HepG2 (cell line): ENCODE data around the gene HLCS. TPM values are rescaled to one million over a fixed set of nuclear protein-coding genes. Genes with fewer than 3 reads are reported as not detected.

ENCODE experiments used
- ATAC-seq: fragments of 200-7000 bp; cut with Tn5 transposase; 3 replicates; pipeline ENCODE4 v1.9.1; 2020; ENCODE audit warnings: mild to moderate bottlenecking, moderate library complexity
- BruUV-seq: library from RNA; stranded (reverse); fragments of 400-500 nt; replicated peaks from 2 replicates; lab custom pipeline; 2021; lab: Mats Ljungman, UMichigan
- CTCF ChIA-PET: fragments of 300-600 bp; formaldehyde crosslinking; extraction: SDS; loops from one replicate; lab custom pipeline; 2021; ENCODE audit warnings: low total read pairs, inconsistent platforms, low intra/inter-chr PET ratio; lab: Yijun Ruan, JAX
- POLR2A ChIA-PET: fragments of 350-600 bp; sonication (Branson Sonifier 250); formaldehyde crosslinking; loops from one replicate; lab custom pipeline; 2020; ENCODE audit warnings: antibody characterized with exemption, inconsistent platforms; lab: Yijun Ruan, JAX
- DNase-seq: peaks from one replicate; pipeline ENCODE4 v3.0.0-alpha.2; 2015; ENCODE audit warnings: low spot score
- FAIRE-seq: peaks from 3 replicates; lab custom pipeline; 2011; peaks lifted over from hg19 to GRCh38; lab: Jason Lieb, UNC
- H2AFZ ChIP-seq: one replicate; pipeline ENCODE4 v1.6.1; 2011; ENCODE audit warnings: low read length, inconsistent platforms
- H3K27ac ChIP-seq: fragments of 300-600 bp; 3 replicates; pipeline ENCODE4 v1.8.0; 2011; ENCODE audit warnings: mixed run types, mild to moderate bottlenecking, mixed read lengths, low read length, inconsistent platforms; ENCODE audit not compliant: insufficient read depth; ENCODE audit errors: extremely low read length
- H3K27me3 ChIP-seq, 2 experiments: fragments of 200-600 bp in 1 of 2; 2 replicates in 1 of 2; 3 replicates in 1 of 2; pipeline versions ENCODE4 v1.6.0 to v1.8.0; 2011; ENCODE audit warnings: low read length in 2 of 2, mild to moderate bottlenecking in 2 of 2, moderate library complexity in 2 of 2, inconsistent platforms in 1 of 2; ENCODE audit not compliant: insufficient read depth in 2 of 2, control insufficient read depth in 1 of 2
- H3K36me3 ChIP-seq, 2 experiments: fragments of 200-600 bp in 1 of 2; replicated peaks in 1 of 2; 2 replicates in 1 of 2; 3 replicates in 1 of 2; pipeline versions ENCODE4 v1.5.1 to v1.8.0; 2011; ENCODE audit warnings: low read length in 2 of 2, inconsistent platforms in 1 of 2; ENCODE audit not compliant: insufficient read depth in 2 of 2, control insufficient read depth in 1 of 2
- H3K4me1 ChIP-seq: 2 replicates; pipeline ENCODE4 v1.5.1; 2012; ENCODE audit warnings: low read length, inconsistent platforms; ENCODE audit not compliant: insufficient read depth
- H3K4me2 ChIP-seq: 2 replicates; pipeline ENCODE4 v1.6.0; 2011; ENCODE audit warnings: low read depth, low read length, inconsistent platforms
- H3K4me3 ChIP-seq, 3 experiments: fragments of 200-600 bp in 1 of 3; sonication (generic), shearing (Covaris generic) in 1 of 3; replicated peaks in 1 of 3; 2 replicates each; pipeline ENCODE4 v1.5.1; 2011 to 2016; ENCODE audit warnings: low read length in 3 of 3, inconsistent platforms in 2 of 3, low read depth in 2 of 3, mild to moderate bottlenecking in 2 of 3, control low read depth in 1 of 3, mixed read lengths in 1 of 3; ENCODE audit not compliant: insufficient read depth in 1 of 3
- H3K79me2 ChIP-seq: one replicate; pipeline ENCODE4 v1.6.1; 2011; ENCODE audit warnings: low read length, inconsistent platforms; ENCODE audit not compliant: insufficient read depth
- H3K9ac ChIP-seq: 2 replicates; pipeline ENCODE4 v1.6.0; 2011; ENCODE audit warnings: mild to moderate bottlenecking, low read depth, low read length, inconsistent platforms; ENCODE audit not compliant: insufficient read depth
- H3K9me3 ChIP-seq: 2 replicates; pipeline ENCODE4 v1.5.1; 2012; ENCODE audit warnings: mild to moderate bottlenecking, low read length
- H4K20me1 ChIP-seq: 2 replicates; pipeline ENCODE4 v1.6.0; 2011; ENCODE audit warnings: inconsistent platforms, mild to moderate bottlenecking, low read length, moderate library complexity; ENCODE audit not compliant: insufficient read depth
- CHD2 ChIP-seq: IDR thresholded peaks from 2 replicates; pipeline ENCODE4 v1.6.1; 2011; ENCODE audit warnings: low read depth, low read length, improper control_type of control experiment
- ELF3 ChIP-seq: IDR thresholded peaks from 2 replicates; pipeline ENCODE4 v1.6.1; 2016; ENCODE audit warnings: missing genetic modification reagents, missing compliant biosample characterization
- JUNB ChIP-seq: sonication (generic); formaldehyde crosslinking; IDR thresholded peaks from 2 replicates; pipeline ENCODE4 v1.8.0; 2022; ENCODE audit warnings: missing genetic modification reagents, mild to moderate bottlenecking, borderline replicate concordance
- KLF16 ChIP-seq, 2 experiments: sonication (generic) in 1 of 2; formaldehyde crosslinking in 1 of 2; IDR thresholded peaks; 2 replicates each; pipeline versions ENCODE4 v1.6.1 to v1.8.0; 2016 to 2023; ENCODE audit warnings: missing genetic modification reagents in 2 of 2, missing compliant biosample characterization in 1 of 2
- MAFF ChIP-seq: IDR thresholded peaks from 2 replicates; pipeline ENCODE4 v1.6.1; 2011; ENCODE audit warnings: low read depth, low read length, improper control_type of control experiment
- MAFK ChIP-seq, 2 experiments: IDR thresholded peaks in 1 of 2; conservative IDR thresholded peaks in 1 of 2; 2 replicates each; pipeline ENCODE4 v1.6.1; 2011; ENCODE audit warnings: improper control_type of control experiment in 2 of 2, low read length in 2 of 2
- NCOA5 ChIP-seq: sonication (generic); formaldehyde crosslinking; IDR thresholded peaks from 2 replicates; pipeline ENCODE4 v1.4.0; 2020; ENCODE audit warnings: missing genetic modification reagents
- PLRG1 ChIP-seq: fragments of 450-650 bp; conservative IDR thresholded peaks from 2 replicates; pipeline ENCODE4 v1.6.1; 2016
- POGZ ChIP-seq: sonication (generic); formaldehyde crosslinking; IDR thresholded peaks from 2 replicates; pipeline ENCODE4 v1.4.0; 2020; ENCODE audit warnings: mild to moderate bottlenecking, missing genetic modification reagents
- SMAD3 ChIP-seq: sonication (generic); formaldehyde crosslinking; IDR thresholded peaks from 2 replicates; pipeline ENCODE4 v1.4.0; 2020; ENCODE audit warnings: missing genetic modification reagents
- ZBTB38 ChIP-seq: sonication (generic); formaldehyde crosslinking; IDR thresholded peaks from 2 replicates; pipeline ENCODE4 v1.5.1; 2020; ENCODE audit warnings: mild to moderate bottlenecking, missing genetic modification reagents
- ZNF431 ChIP-seq: sonication (generic); formaldehyde crosslinking; IDR thresholded peaks from 2 replicates; pipeline ENCODE4 v1.9.0; 2022; ENCODE audit warnings: missing genetic modification reagents, low read depth, mild to moderate bottlenecking, borderline replicate concordance
- ZNF580 ChIP-seq: IDR thresholded peaks from 2 replicates; pipeline ENCODE4 v1.6.1; 2016; ENCODE audit warnings: low read depth, borderline replicate concordance
- ZNF788 ChIP-seq: sonication (generic); formaldehyde crosslinking; IDR thresholded peaks from 2 replicates; pipeline ENCODE4 v1.5.0; 2020; ENCODE audit warnings: mild to moderate bottlenecking, missing genetic modification reagents, borderline replicate concordance
- whole genome bisulfite sequencing: methylation state at CpG from one replicate; pipeline ENCODE4 v1.1.6; 2017; ENCODE audit warnings: low lambda C conversion rate; 5-methylcytosine and 5-hydroxymethylcytosine counted together
- in situ Hi-C: cut with HindIII; loops from 2 replicates; pipeline ENCODE4 v1.10.0; 2017; ENCODE audit warnings: low pct_unique_long_range_greater_than_20kb; ENCODE audit not compliant: extremely low pct_ligation_motif_present
- intact Hi-C: fragments of 100-400 bp; cut with micrococcal nuclease; formaldehyde crosslinking; loops from one replicate; pipeline ENCODE4 v1.10.0; 2022; ENCODE audit not compliant: unreplicated experiment
- polyA plus RNA-seq, 8 experiments: library from polyadenylated mRNA; depleted of rRNA in 3 of 8; stranded (reverse) in 7 of 8; unstranded in 1 of 8; fragments of >200 nt; fragmentation: Illumina TruSeq in 4 of 8; extraction: Trizol in 4 of 8; gene quantifications; 2 replicates each; pipeline versions ENCODE4 v1.2.1 to v1.2.3, GENCODE V29; 2011 to 2016; ENCODE audit warnings: low read depth in 4 of 8, missing spikeins in 1 of 8, mixed read lengths in 1 of 8; ENCODE audit not compliant: insufficient read depth in 1 of 8
- total RNA-seq, 5 experiments: library from RNA; depleted of rRNA; stranded (reverse); fragments of >200 nt; fragmentation: Illumina TruSeq; extraction: Trizol; gene quantifications; 2 replicates each; pipeline ENCODE4 v1.2.3, GENCODE V29; 2016; ENCODE audit warnings: low read depth in 1 of 5
- TF ChIP-seq, protein P1 (sequence below): sonication (generic); formaldehyde crosslinking; IDR thresholded peaks from 2 replicates; pipeline ENCODE4 v1.4.0; 2020; ENCODE audit warnings: mild to moderate bottlenecking, missing genetic modification reagents
- TF ChIP-seq, protein P2 (sequence below): sonication (generic); formaldehyde crosslinking; conservative IDR thresholded peaks from 2 replicates; pipeline ENCODE4 v1.8.1; 2023; ENCODE audit warnings: missing genetic modification reagents
- TF ChIP-seq, protein P3 (sequence below): sonication (generic); formaldehyde crosslinking; IDR thresholded peaks from 2 replicates; pipeline ENCODE4 v1.4.0; 2020; ENCODE audit warnings: missing genetic modification reagents

HLCS gene
- total and polyA plus RNA-seq, 2 of the 13 experiments (the other 11 are each of a cell fraction or from before 2014, with no cell fraction given): 7.9 to 12.3 TPM

DNA sequence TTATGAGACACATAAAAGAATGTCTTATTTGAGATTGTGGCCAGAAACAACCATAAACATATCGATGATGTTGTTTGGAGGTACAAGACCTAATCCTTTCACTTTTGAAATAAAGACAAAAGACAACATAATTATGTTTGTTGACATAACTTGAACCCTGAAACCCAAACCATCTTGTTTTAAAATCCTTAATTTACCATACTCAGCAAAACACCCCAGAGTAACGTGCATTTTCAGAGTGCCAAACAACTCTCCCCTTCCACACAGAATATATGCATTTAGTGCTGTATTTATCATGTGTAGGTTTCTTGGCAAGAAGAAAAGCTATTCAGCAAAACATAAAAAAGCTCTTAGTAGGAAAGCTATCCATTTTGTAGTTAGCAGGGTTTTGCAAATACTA, 250.1 kb downstream of the HLCS start:
- intact Hi-C loops: no loop called here
- BruUV-seq: no TSS peak
- peaks cover 16% of the 10 kb centered on the region for H3K4me1 ChIP-seq
- FAIRE-seq: no peak
- H3K27ac ChIP-seq: no peak overlapping the region
- H3K79me2 ChIP-seq: no peaks in the 10 kb centered on the region
- TF ChIP-seq MAFK (conservative IDR thresholded peaks at IDR 0.05 in 1 of 2, IDR thresholded peaks at IDR 0.05 in 1 of 2; ENCODE audit: low read length in 2 of 2): peak; percentile 45 to 76; a peak in 3 of 4 replicates
- TF ChIP-seq MAFF: peak; percentile 72
- no peak for TF ChIP-seq CHD2
- H4K20me1 ChIP-seq: no peaks in the 10 kb centered on the region
- no peak overlapping the region for H3K4me2 ChIP-seq
- DNase-seq: no peak
- in situ Hi-C loops: no loop called here
- 83% methylated on average over 2 of the region's 2 CpGs for WGBS
- H3K4me3 ChIP-seq: no peak overlapping the region
- no peak overlapping the region for H2AFZ ChIP-seq
- H3K27me3 ChIP-seq: no peaks in the 10 kb centered on the region
- POLR2A ChIA-PET: no interaction called here
- ATAC-seq: no peak
- no peaks in the 10 kb centered on the region for H3K36me3 ChIP-seq
- CTCF ChIA-PET: no interaction called here
- no peaks in the 10 kb centered on the region for H3K9me3 ChIP-seq
- no peak overlapping the region for H3K9ac ChIP-seq

GRCh38 chr21:36713746-36714145, 252.7 kb downstream of the HLCS start:
- 44% methylated on average over 3 of the region's 3 CpGs for WGBS
- no peak for FAIRE-seq
- no peak for TF ChIP-seq JUNB (CRISPR knock-in tag)
- no peak for TF ChIP-seq ZNF788 (CRISPR knock-in tag)
- TF ChIP-seq ZNF431 (CRISPR knock-in tag): no peak
- no peak for TF ChIP-seq KLF16 (CRISPR knock-in tag; IDR thresholded peaks at IDR 0.05)
- TF ChIP-seq, protein P1, sequence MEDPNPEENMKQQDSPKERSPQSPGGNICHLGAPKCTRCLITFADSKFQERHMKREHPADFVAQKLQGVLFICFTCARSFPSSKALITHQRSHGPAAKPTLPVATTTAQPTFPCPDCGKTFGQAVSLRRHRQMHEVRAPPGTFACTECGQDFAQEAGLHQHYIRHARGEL: no peak
- TF ChIP-seq, protein P2, sequence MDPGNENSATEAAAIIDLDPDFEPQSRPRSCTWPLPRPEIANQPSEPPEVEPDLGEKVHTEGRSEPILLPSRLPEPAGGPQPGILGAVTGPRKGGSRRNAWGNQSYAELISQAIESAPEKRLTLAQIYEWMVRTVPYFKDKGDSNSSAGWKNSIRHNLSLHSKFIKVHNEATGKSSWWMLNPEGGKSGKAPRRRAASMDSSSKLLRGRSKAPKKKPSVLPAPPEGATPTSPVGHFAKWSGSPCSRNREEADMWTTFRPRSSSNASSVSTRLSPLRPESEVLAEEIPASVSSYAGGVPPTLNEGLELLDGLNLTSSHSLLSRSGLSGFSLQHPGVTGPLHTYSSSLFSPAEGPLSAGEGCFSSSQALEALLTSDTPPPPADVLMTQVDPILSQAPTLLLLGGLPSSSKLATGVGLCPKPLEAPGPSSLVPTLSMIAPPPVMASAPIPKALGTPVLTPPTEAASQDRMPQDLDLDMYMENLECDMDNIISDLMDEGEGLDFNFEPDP (CRISPR knock-in tag): no peak
- no peak for TF ChIP-seq NCOA5
- no peak for TF ChIP-seq PLRG1
- no peak for TF ChIP-seq SMAD3 (CRISPR knock-in tag)
- TF ChIP-seq ZNF580 (CRISPR knock-in tag): no peak
- TF ChIP-seq, protein P3, sequence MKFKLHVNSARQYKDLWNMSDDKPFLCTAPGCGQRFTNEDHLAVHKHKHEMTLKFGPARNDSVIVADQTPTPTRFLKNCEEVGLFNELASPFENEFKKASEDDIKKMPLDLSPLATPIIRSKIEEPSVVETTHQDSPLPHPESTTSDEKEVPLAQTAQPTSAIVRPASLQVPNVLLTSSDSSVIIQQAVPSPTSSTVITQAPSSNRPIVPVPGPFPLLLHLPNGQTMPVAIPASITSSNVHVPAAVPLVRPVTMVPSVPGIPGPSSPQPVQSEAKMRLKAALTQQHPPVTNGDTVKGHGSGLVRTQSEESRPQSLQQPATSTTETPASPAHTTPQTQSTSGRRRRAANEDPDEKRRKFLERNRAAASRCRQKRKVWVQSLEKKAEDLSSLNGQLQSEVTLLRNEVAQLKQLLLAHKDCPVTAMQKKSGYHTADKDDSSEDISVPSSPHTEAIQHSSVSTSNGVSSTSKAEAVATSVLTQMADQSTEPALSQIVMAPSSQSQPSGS (CRISPR knock-in tag): no peak
- no peak for TF ChIP-seq ZBTB38
- no peak for TF ChIP-seq POGZ (CRISPR knock-in tag)
- no peak for TF ChIP-seq ELF3 (CRISPR knock-in tag)

More at GRCh38 chr21:36713746-36714145, 252.7 kb downstream of the HLCS start:
- H3K4me1 ChIP-seq: peaks cover 4% of the 10 kb centered on the region
- no TSS peak for BruUV-seq
- ChIA-PET CTCF (no interaction called here), POLR2A (no interaction called here)
- H3K79me2 ChIP-seq: no peaks in the 10 kb centered on the region
- H3K27me3 ChIP-seq: no peaks in the 10 kb centered on the region
- no peak for DNase-seq
- no peaks in the 10 kb centered on the region for H3K9me3 ChIP-seq
- no peak overlapping the region for H3K9ac ChIP-seq
- H3K27ac ChIP-seq: no peak overlapping the region
- H4K20me1 ChIP-seq: no peaks in the 10 kb centered on the region
- H3K4me3 ChIP-seq: no peak overlapping the region
- no peak for ATAC-seq
- H2AFZ ChIP-seq: no peak overlapping the region
- intact Hi-C loops: no loop called here
- no peak overlapping the region for H3K4me2 ChIP-seq
- in situ Hi-C loops: no loop called here
- no peaks in the 10 kb centered on the region for H3K36me3 ChIP-seq
